HL-60/S4 treated with retinoic acid at 250 ng/mL for 4 days and 3 days (cell line): ENCODE results near the gene CYTL1.
"Not testable (repeated sequence)": the region's sequence is repeated elsewhere in the genome, so short reads cannot be mapped to it uniquely, and the experiment has no call there.

ENCODE experiments used
- in situ Hi-C: fragments of 300-500 bp; cut with MboI; formaldehyde crosslinking; loops from 2 replicates; pipeline ENCODE4 v1.7.0; 2022; ENCODE audit warnings: low sequenced_read_pairs

The CYTL1 gene

GRCh38 chr4:5034206-5034605 is 14.9 kb upstream of the CYTL1 start:
- in situ Hi-C loops = no loop called here

GRCh38 chr4:5033281-5033841 is 14.1 kb upstream of the CYTL1 start:
- in situ Hi-C loops = no loop called here

- in situ Hi-C loops = no loop called here
Observed at GRCh38 chr4:5032813-5033212, 13.6 kb upstream of the CYTL1 start.

DNA sequence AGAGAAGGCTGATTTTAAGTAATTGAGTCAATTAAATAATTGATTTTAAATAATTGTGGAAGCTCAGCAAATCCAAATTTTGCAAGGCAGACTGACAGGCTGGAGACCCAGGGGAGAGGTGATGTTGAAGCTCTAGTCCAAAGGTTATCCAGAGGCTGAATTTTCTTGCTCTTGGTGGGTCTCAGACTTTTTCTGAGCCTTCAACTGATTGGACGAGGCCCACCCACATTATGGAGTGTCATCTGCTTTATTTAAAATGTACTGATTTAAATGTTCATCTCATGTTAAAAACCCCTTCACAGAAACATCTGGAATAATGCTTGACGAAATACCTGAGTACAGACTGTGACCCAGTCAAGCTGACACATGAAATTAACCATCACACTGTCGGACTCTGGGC is 11.7 kb upstream of the CYTL1 start:
- in situ Hi-C loops = no loop called here

- in situ Hi-C loops = no loop called here
Observed at GRCh38 chr4:5030221-5030620, 11.0 kb upstream of the CYTL1 start.

- in situ Hi-C loops = no loop called here
Observed at GRCh38 chr4:5029447-5029846, 10.2 kb upstream of the CYTL1 start.

GRCh38 chr4:5028480-5028879 is 9.2 kb upstream of the CYTL1 start:
- in situ Hi-C loops = no loop called here

DNA sequence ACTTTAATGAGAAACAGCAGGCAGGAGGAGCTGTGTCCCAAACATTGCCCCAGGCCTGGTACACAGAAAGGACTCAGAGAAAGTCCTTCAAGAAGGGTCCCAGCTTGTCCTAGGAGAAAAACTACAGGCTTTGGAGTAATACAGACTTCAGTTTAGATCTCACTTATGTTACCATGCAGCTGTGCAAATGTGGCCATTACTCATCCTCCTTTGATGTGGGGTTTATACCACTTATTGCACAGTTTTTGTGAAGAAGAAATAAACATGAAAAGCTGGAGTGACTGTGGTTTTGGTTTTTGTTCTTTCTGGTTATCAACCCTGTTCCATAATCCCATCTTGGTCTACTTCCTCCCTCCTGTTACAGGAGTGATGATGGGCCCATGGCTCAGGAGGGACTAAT is 8.1 kb upstream of the CYTL1 start:
- in situ Hi-C loops = no loop called here

DNA sequence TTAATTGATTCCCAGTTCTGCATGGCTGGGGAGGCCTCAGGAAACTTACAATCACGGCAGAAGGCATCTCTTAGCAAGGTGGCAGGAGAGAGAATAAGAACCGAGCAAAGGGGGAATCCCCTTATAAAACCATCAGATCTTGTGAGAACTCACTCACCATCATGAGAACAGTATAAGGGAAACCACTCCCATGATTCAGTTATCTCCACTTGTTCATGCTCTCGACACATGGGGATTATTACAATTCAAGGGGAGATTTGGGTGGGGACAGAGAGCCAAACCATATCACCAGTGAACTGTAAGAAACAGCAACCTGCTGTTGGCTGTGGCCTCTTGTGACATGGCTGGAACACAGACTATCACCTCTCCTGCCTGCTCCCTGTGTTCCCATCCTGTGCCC is 7.1 kb upstream of the CYTL1 start:
- in situ Hi-C loops = no loop called here

DNA sequence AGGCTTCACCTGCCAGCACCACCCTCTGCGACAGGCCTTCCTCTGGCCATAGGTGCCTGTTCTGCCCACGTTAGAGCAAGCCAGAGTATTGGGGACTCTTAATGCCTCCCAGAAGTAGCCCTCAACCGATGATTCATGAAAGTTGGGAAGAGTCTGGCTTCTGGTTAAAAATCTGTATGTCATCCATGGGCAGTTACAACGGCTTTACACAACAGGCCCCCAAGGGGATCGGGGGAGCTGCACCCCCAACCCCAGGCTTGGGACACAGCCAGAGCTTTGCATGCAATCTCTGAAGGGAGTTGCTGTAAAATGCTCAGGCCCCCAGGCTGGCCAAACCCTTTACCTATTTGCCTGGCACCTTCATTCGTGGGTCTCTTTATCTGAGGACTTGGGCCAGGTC is 5.4 kb upstream of the CYTL1 start:
- in situ Hi-C loops = no loop called here

DNA sequence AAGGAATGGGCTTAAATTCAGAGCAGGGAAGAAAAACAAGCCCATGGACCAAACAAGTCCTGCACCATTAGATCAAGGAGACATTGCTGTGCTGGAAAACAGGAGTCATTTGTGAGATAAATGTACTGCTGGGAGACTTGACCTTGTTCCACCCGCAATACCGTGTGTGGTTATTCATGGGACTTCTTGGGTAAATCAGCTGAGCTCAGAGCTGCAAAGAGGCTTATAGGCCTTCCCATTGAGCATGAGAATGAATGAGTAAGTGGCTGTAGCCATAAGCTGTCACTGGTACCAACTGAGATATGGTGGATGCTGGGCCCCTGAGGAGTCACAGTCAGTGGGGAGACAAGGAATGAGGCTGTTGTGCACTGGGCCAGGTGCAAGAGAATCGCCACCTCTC is 2.3 kb upstream of the CYTL1 start:
- in situ Hi-C loops = no loop called here

DNA sequence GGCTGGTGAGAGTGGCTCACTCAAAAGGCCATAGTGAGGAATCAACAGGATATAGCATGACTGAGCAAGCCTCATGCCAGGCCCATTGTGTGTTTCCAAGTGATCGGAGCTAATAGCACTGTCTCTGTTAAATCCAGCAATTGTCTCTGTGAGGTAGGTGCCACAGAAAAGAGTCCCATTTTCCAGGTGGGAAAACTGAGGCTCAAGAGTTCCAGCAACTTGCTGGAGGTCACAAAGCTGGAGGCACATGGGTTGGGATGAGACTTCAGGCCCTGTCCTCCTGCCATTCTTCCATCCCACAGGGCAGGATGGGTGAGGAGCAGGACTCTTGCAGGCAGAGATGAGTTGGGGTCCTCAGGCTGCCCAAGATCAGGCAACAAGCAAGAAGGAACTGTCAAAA is 1.1 kb upstream of the CYTL1 start:
- in situ Hi-C loops = no loop called here

GRCh38 chr4:5019796-5020195 is 538 bp upstream of the CYTL1 start:
- in situ Hi-C loops = no loop called here

DNA sequence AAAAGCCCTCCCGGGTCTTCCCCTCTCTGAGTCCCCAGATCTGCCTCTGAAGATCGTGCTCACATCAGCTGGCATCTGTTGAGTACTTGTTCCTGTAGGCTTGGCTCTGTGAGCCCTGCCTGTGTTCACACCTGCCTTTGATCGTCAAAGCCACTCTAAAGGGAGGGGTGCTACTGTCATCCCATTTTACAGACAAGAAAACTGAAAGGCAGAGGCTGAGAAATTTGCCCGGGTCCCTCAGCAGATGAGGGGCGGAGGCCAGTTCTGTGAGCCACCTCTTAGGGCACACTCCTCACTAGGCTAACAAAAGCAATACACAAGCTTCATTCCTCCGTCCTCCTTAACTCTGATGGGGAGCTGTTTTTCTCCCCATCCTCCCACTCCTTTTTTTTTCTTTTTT is 655 bp downstream of the CYTL1 start:
- in situ Hi-C loops = no loop called here

DNA sequence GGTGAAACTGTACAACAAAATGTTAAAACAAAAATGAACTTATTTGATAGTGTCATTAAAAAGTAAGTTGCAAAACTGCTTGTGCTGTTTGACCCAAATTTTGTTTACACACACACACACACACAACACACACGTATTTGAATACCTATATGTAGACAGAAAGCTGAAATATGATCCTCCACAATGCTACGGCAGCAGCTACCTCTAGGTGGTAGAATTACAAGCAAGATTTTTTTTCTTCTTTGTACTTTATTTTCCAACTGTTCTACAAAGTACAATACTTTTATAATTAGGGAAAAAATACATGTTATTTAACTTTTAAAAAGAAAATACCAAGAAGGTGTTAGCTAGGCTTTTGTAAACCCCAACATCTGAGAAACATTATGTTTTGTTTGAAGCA is 1.2 kb downstream of the CYTL1 start:
- in situ Hi-C loops = no loop called here

GRCh38 chr4:5014007-5014682 is 5.1 kb downstream of the CYTL1 start:
- in situ Hi-C loops = no loop called here

DNA sequence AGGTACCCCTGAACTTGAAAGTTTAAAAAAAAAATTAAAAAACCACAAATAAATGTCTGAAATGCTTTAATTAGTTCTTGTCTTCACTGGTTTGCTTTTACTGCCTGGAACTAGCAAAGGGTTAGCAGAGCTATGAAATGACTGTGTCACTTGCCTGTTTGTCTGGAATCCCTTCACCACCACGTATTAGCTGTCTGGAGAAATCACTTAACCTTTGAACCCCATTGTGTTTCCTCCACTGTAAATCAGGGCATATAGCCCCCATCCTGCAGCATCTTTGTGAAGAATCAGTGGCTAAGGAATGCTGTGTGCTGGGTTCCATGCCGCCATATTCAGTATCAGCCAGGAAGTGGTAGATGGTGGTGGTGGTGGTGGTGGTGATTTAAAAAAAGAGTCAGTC is 6.3 kb downstream of the CYTL1 start:
- in situ Hi-C loops = no loop called here

GRCh38 chr4:5012244-5012898 is 6.9 kb downstream of the CYTL1 start:
- in situ Hi-C loops = no loop called here

DNA sequence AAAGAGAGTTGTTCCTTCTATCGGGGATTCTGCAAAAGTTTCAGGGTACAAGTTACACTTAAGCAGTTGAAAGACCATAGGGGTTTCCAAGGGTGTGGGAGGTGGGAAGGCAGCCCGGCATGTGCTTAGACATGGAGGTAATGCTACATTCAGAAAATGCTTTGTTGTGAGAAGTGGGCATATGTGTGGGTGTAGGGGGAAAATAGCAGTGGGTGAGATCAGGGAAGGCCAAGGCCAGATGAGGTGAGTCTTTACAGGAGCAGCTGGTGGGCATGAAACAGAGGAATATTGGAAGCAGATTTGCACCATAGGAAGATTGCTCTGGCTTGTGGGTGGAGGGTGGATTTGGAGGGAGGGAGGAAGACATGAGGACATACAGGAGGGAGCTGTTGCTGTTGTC is 8.3 kb downstream of the CYTL1 start:
- in situ Hi-C loops = no loop called here

DNA sequence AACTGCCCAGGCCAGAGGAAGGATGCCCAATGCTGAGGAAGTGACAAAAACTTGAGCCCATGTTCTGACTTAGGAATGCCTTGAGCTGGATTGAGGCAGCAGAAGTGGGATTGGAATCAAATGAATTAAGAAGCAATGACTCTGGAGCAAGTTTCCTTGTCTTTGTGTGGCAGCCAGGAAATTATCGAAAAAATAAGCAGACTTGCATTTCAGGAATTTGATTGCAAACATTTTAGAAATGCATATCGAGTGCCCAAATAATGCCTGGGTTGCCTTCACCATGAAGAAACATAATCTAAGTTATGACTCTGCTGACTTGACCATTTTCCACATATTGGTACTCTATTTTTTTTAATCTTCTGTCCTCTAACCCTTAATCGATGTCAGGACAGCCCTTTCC is 9.5 kb downstream of the CYTL1 start:
- in situ Hi-C loops = no loop called here

GRCh38 chr4:5006932-5007331 is 12.3 kb downstream of the CYTL1 start:
- in situ Hi-C loops = not testable (repeated sequence)

DNA sequence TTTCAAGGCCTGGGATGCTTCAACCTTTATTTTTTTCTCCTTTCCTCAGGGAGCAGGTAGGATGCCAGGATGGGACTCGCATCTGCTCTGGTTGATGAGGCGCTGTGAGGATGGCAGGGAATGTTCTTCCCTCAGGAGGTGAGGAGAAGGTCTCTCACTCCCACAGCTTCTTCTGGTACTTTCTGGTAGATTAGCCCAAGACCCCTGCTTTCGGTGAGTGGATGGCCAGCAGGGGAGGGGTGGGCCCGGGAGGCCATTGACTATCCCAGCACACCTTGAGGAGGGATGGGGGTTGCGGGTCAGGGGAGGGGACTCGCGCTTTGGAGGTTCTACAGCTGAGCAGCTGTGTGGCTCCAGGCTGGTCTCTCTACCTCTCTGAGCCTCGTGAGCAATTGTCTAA is 14.8 kb downstream of the CYTL1 start:
- in situ Hi-C loops = no loop called here

DNA sequence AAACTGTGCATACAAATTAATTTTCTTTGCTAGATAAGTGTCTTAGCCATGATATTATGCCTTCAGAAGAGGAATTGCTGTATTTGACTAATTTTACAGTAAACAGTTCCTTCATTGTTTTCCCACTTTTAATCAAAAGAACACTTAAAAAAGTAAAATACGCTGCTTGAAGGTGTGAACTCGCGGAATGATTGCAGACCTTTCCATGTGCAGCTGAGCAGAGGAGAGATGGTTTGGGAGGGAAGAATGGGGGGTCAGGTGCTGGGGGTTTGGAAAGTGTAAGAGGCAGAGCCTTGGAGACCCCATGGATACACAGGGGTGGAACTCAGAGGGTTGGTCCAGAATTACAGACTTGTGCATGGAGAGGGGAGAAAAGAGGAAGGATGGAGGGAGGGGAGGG is 15.3 kb downstream of the CYTL1 start:
- in situ Hi-C loops = no loop called here
